Vagina (tissue), 2 donors: ENCODE results near the gene CHRM5. TPM values are rescaled to one million over a fixed set of nuclear protein-coding genes. Genes with fewer than 3 reads are reported as not detected.
A peak's percentile ranks its signal among the peaks of the same experiment; 100 is the strongest.

ENCODE experiments used
- DNase-seq, 2 donors: peaks; one replicate each; pipeline ENCODE4 v3.0.0-alpha.2; 2017; ENCODE audit errors: extremely low spot score in 2 of 2
- H3K27ac ChIP-seq: fragments of 200-600 bp; sonication (generic); one replicate; pipeline ENCODE4 v1.5.1; 2019
- H3K27me3 ChIP-seq: fragments of 200-600 bp; sonication (generic); one replicate; pipeline ENCODE4 v1.5.1; 2019
- H3K36me3 ChIP-seq, 2 donors: fragments of 200-600 bp; sonication (generic); one replicate each; pipeline ENCODE4 v1.5.1; 2017 to 2019
- H3K4me1 ChIP-seq: fragments of 200-600 bp; sonication (generic); one replicate; pipeline ENCODE4 v1.5.1; 2019
- H3K4me3 ChIP-seq, 2 donors: fragments of 200-600 bp; sonication (generic); 1 replicate in 1 of 2; 2 replicates in 1 of 2; pipeline ENCODE4 v1.5.1; 2016 to 2019
- H3K9me3 ChIP-seq: fragments of 200-600 bp; sonication (generic); one replicate; pipeline ENCODE4 v1.5.1; 2019
- CTCF ChIP-seq, 3 experiments: fragments of 450-650 bp in 2 of 3; fragments of 200-600 bp in 1 of 3; sonication (generic) in 1 of 3; IDR thresholded peaks; one replicate each; pipeline ENCODE4 v1.5.1; 2017 to 2019; ENCODE audit warnings: antibody characterized with exemption in 3 of 3, mild to moderate bottlenecking in 2 of 3, moderate library complexity in 2 of 3
- POLR2A ChIP-seq, 2 donors: fragments of 450-650 bp; IDR thresholded peaks; one replicate each; pipeline ENCODE4 v1.6.1; 2017; ENCODE audit warnings: antibody characterized with exemption in 2 of 2, mild to moderate bottlenecking in 2 of 2, moderate library complexity in 2 of 2
- POLR2AphosphoS5 ChIP-seq, 2 donors: sonication (generic); formaldehyde crosslinking; IDR thresholded peaks; one replicate each; pipeline ENCODE4 v1.9.0; 2017; ENCODE audit warnings: antibody characterized with exemption in 2 of 2, mild to moderate bottlenecking in 2 of 2, low read depth in 1 of 2; ENCODE audit not compliant: insufficient read depth in 1 of 2
- intact Hi-C: fragments of 100-400 bp; cut with DNase I; formaldehyde crosslinking; loops from one replicate; pipeline ENCODE4 v1.15.1; 2023
- total RNA-seq: library from RNA; depleted of rRNA; stranded (reverse); fragments of >200 nt; gene quantifications from one replicate; pipeline ENCODE4 v1.2.3, GENCODE V29; 2016

CHRM5 gene
- total RNA-seq, 1 donor from 2014 or later: not detected

DNA sequence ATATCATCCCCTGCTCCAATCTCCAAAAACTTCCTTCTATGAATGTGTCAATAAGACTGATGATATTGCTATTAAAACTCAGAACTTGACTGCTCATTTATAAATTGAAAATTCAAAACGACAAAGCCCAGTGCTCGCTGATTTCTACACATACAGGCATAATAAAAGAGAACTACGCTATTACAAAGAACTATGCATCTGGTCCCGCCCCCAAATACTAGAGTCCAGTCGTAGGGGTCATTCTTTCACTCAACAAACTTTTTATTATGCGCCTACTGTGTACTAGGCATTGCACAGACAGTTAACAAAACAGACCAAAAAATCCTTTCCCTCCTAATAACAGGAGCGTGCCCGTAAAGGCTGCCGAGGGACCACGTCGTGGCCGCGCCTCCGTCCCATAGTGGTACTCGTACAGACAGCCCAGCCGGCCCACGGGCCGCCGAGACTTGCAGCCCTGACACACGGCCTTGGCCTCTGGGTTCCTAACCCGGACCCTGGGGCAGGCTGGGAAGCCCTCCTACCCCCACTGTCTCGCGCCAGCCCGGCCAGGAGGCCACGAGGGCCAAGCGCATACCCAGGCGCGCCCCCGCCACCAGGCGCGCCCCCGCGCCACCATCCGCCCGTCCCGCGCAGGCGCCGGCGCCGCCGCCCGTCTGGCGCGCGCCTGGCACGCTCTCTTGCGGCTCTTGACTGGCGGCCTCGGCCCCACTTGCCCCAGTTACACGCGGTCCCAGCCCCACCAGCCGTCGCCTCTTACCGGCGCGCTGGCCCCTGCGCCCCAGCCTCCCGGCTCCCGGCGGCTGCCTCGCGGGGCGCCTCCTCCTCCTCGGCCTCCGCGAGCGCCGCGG, 70.0 kb downstream of the CHRM5 start:
- H3K36me3 ChIP-seq: no peaks in the 10 kb centered on the region
- H3K27me3 ChIP-seq: no peaks in the 10 kb centered on the region
- TF ChIP-seq POLR2A (IDR thresholded peaks at IDR 0.05) (peak in 1 of 2 donors; percentile 51), POLR2AphosphoS5 (IDR thresholded peaks at IDR 0.05; ENCODE audit: insufficient read depth in 1 of 2, low read depth in 1 of 2) (peak in 1 of 2 donors; percentile 58), CTCF (IDR thresholded peaks at IDR 0.05) (no peak)
- peak overlapping the region; percentile 86 to 90 for H3K4me3 ChIP-seq
- no peaks in the 10 kb centered on the region for H3K9me3 ChIP-seq
- no peak for DNase-seq
- peaks cover 23% of the 10 kb centered on the region for H3K4me1 ChIP-seq
- peak overlapping the region; percentile 86 for H3K27ac ChIP-seq
- intact Hi-C loops: no loop called here

GRCh38 chr15:34038871-34039789, 70.8 kb downstream of the CHRM5 start, which contains the start of gene AVEN:
Gene AVEN (minus strand): TSS chr15:34039204. CDS start chr15:34039046, 158 bp downstream.
- no peaks in the 10 kb centered on the region for H3K9me3 ChIP-seq
- DNase-seq: no peak
- H3K4me3 ChIP-seq: peak within 1 kb of the TSS; percentile 86 to 90
- no peaks in the 10 kb centered on the region for H3K27me3 ChIP-seq
- no peak for TF ChIP-seq CTCF (IDR thresholded peaks at IDR 0.05)
- TF ChIP-seq POLR2A (IDR thresholded peaks at IDR 0.05): no peak
- no peak for TF ChIP-seq POLR2AphosphoS5 (IDR thresholded peaks at IDR 0.05; ENCODE audit: insufficient read depth in 1 of 2, low read depth in 1 of 2)
- H3K27ac ChIP-seq: peak within 1 kb of the TSS; percentile 86
- peaks cover 23% of the 10 kb centered on the region for H3K4me1 ChIP-seq
- intact Hi-C loops: no loop called here
- H3K36me3 ChIP-seq: no peaks in the 10 kb centered on the region

- H3K4me3 ChIP-seq: peak overlapping the region; percentile 86 to 90
- H3K27me3 ChIP-seq: no peaks in the 10 kb centered on the region
- TF ChIP-seq CTCF (IDR thresholded peaks at IDR 0.05): no peak
- no peak for TF ChIP-seq POLR2A (IDR thresholded peaks at IDR 0.05)
- no peak for TF ChIP-seq POLR2AphosphoS5 (IDR thresholded peaks at IDR 0.05; ENCODE audit: insufficient read depth in 1 of 2, low read depth in 1 of 2)
- intact Hi-C loops: no loop called here
- H3K27ac ChIP-seq: no peak overlapping the region
- H3K4me1 ChIP-seq: peaks cover 23% of the 10 kb centered on the region
- DNase-seq: no peak
- H3K36me3 ChIP-seq: no peaks in the 10 kb centered on the region
- H3K9me3 ChIP-seq: no peaks in the 10 kb centered on the region
Observed at GRCh38 chr15:34039790-34040113, 71.5 kb downstream of the CHRM5 start.

DNA sequence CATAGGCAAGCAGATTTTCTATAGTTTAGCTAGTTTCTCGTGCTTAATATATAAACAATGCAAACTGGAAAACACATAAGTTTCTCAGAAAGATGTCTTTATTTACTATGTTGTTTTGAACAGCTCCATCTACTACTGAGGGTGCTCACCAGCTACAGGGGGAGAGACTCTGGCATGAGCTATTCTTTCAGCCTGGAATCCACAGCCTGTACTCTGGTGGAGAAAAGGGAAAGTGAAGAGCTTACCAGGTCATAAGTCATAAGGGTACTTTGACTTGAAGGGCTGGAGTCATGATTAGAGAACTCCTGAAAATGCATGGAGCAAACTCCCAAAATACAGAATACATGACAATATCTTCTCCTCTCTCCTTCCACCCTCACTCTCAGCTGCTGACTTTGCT, 75.1 kb downstream of the CHRM5 start:
- no peaks in the 10 kb centered on the region for H3K27me3 ChIP-seq
- intact Hi-C loops: no loop called here
- H3K9me3 ChIP-seq: no peaks in the 10 kb centered on the region
- no peak overlapping the region for H3K4me3 ChIP-seq
- DNase-seq: no peak
- H3K27ac ChIP-seq: no peak overlapping the region
- TF ChIP-seq POLR2A (IDR thresholded peaks at IDR 0.05) (no peak), CTCF (IDR thresholded peaks at IDR 0.05) (no peak), POLR2AphosphoS5 (IDR thresholded peaks at IDR 0.05; ENCODE audit: insufficient read depth in 1 of 2, low read depth in 1 of 2) (no peak)
- H3K36me3 ChIP-seq: no peaks in the 10 kb centered on the region
- peaks cover 12% of the 10 kb centered on the region for H3K4me1 ChIP-seq
